IPS DF 19.7 (cell line): ENCODE results near the gene FZD4.

Experiments
- DNase-seq: peaks from one replicate; pipeline ENCODE4 v3.0.0-alpha.2; 2013; ENCODE audit warnings: low read depth, low spot score

The FZD4 gene

GRCh38 chr11:86912238-86912637 is 43.0 kb downstream of the FZD4 start:
- no peak for DNase-seq

GRCh38 chr11:86910592-86910991 is 44.6 kb downstream of the FZD4 start:
- no peak for DNase-seq

- no peak for DNase-seq
Observed at GRCh38 chr11:86906198-86906597, 49.0 kb downstream of the FZD4 start.

GRCh38 chr11:86905252-86905651 is 49.9 kb downstream of the FZD4 start:
- DNase-seq, result no peak

- DNase-seq, result no peak
Observed at GRCh38 chr11:86904001-86904400, 51.2 kb downstream of the FZD4 start.

- no peak for DNase-seq
Observed at GRCh38 chr11:86902345-86902744, 52.9 kb downstream of the FZD4 start.

- DNase-seq, result no peak
Observed at GRCh38 chr11:86901599-86901998, 53.6 kb downstream of the FZD4 start.

GRCh38 chr11:86900162-86900561 is 55.0 kb downstream of the FZD4 start:
- DNase-seq, result no peak

GRCh38 chr11:86898689-86899088 is 56.5 kb downstream of the FZD4 start:
- DNase-seq, result no peak

- no peak for DNase-seq
Observed at GRCh38 chr11:86896441-86896841, 58.8 kb downstream of the FZD4 start.
